Spleen (tissue), 11 donors: ENCODE results near the gene MED12L. TPM values are rescaled to one million over a fixed set of nuclear protein-coding genes. Genes with fewer than 3 reads are reported as not detected.
A peak's percentile ranks its signal among the peaks of the same experiment; 100 is the strongest.

Experiments
- DNase-seq: peaks from one replicate; pipeline ENCODE4 v3.0.0-alpha.2; 2020
- H3K27ac ChIP-seq, 8 donors: fragments of 200-600 bp; sonication (generic) in 7 of 8; 1 replicate in 4 of 8; 2 replicates in 4 of 8; pipeline versions ENCODE4 v1.5.0 to v1.8.0; 2016 to 2021; ENCODE audit warnings: inconsistent platforms in 4 of 8, mild to moderate bottlenecking in 4 of 8, moderate library complexity in 1 of 8
- H3K27me3 ChIP-seq, 7 donors: fragments of 200-600 bp; sonication (generic) in 6 of 7; replicated peaks in 1 of 7; 1 replicate in 4 of 7; 2 replicates in 3 of 7; pipeline versions ENCODE4 v1.5.0 to v1.8.0; 2016 to 2021; ENCODE audit warnings: inconsistent platforms in 3 of 7, mild to moderate bottlenecking in 1 of 7
- H3K36me3 ChIP-seq, 6 donors: fragments of 200-600 bp; sonication (generic) in 5 of 6; 1 replicate in 4 of 6; 2 replicates in 2 of 6; pipeline versions ENCODE4 v1.5.0 to v1.8.0; 2016 to 2021; ENCODE audit warnings: inconsistent platforms in 2 of 6
- H3K4me1 ChIP-seq, 6 donors: fragments of 200-600 bp; sonication (generic) in 5 of 6; 1 replicate in 3 of 6; 2 replicates in 3 of 6; pipeline versions ENCODE4 v1.5.0 to v1.8.0; 2016 to 2021; ENCODE audit warnings: inconsistent platforms in 3 of 6
- H3K4me3 ChIP-seq, 8 donors: fragments of 200-600 bp; sonication (generic) in 7 of 8; 1 replicate in 4 of 8; 2 replicates in 4 of 8; pipeline versions ENCODE4 v1.5.0 to v1.8.0; 2016 to 2021; ENCODE audit warnings: inconsistent platforms in 4 of 8, mild to moderate bottlenecking in 4 of 8, moderate library complexity in 2 of 8
- H3K9me3 ChIP-seq, 8 donors: fragments of 200-600 bp; sonication (generic) in 7 of 8; 1 replicate in 4 of 8; 2 replicates in 4 of 8; pipeline versions ENCODE4 v1.5.0 to v1.8.0; 2016 to 2021; ENCODE audit warnings: inconsistent platforms in 4 of 8
- POLR2A ChIP-seq, 3 donors: fragments of 450-650 bp; IDR thresholded peaks; one replicate each; pipeline ENCODE4 v1.5.1; 2017; ENCODE audit warnings: antibody characterized with exemption in 3 of 3, mild to moderate bottlenecking in 1 of 3
- POLR2AphosphoS5 ChIP-seq, 3 donors: sonication (generic); formaldehyde crosslinking; IDR thresholded peaks; one replicate each; pipeline ENCODE4 v1.5.1; 2017; ENCODE audit warnings: antibody characterized with exemption in 3 of 3
- WGBS, 5 donors: extraction: QIAGEN DNeasy Blood & Tissue Kit in 3 of 5; methylation state at CpG; one replicate each; pipeline versions ENCODE4 v1.1.5 to v1.1.7; 2013 to 2018; 5-methylcytosine and 5-hydroxymethylcytosine counted together
- intact Hi-C: fragments of 100-400 bp; cut with DNase I; formaldehyde crosslinking; loops from one replicate; pipeline ENCODE4 v1.15.0; 2023; ENCODE audit warnings: low total_unique reads
- polyA plus RNA-seq, 3 donors: library from polyadenylated mRNA; stranded (reverse); fragments of 200-250 nt; gene quantifications; one replicate each; pipeline ENCODE4 v1.2.1, GENCODE V29; 2013
- total RNA-seq, 7 donors: library from RNA; depleted of rRNA in 3 of 7; stranded (reverse); fragments of >200 nt in 3 of 7; fragmentation: NEBNext Ultra II Directional in 4 of 7; extraction: Animal tissue kit (Norgen Biotek cat#: 25700) in 4 of 7; gene quantifications; one replicate each; pipeline versions ENCODE4 v1.1.0 to v1.2.1, GENCODE V29; 2016 to 2021
- TF ChIP-seq, protein P1 (sequence below), 11 experiments: fragments of 200-600 bp in 7 of 11; fragments of 450-650 bp in 4 of 11; sonication (generic) in 4 of 11; IDR thresholded peaks in 8 of 11; conservative IDR thresholded peaks in 3 of 11; 1 replicate in 7 of 11; 2 replicates in 4 of 11; pipeline versions ENCODE4 v1.4.0 to v1.8.0; 2016 to 2021; ENCODE audit warnings: antibody characterized with exemption in 11 of 11, inconsistent platforms in 4 of 11, mild to moderate bottlenecking in 1 of 11
- donor health status: healthy with polysubstance abuse.
- donor health status: DM: no; HTN: no; CAD: no; lungs with moderate emphysema.
- donor health status: DM: no; HTN: no; CAD: no.
- donor health status: Bipolar disorder and iron deficiency.
- donor health status: healthy.
- donor health status: DM: no; HTN: no; CAD: no.
- donor health status: DM: yes; HTN: yes; CAD: no.

MED12L gene
- total and polyA plus RNA-seq, 10 donors, result 0.02 to 4.5 (median 1.5) TPM

GRCh38 chr3:151437906-151438305 is 352.4 kb downstream of the MED12L start:
- no peaks in the 10 kb centered on the region for H3K36me3 ChIP-seq
- WGBS, 5 donors, result 91 to 95% (median 92%) methylated on average over 6 of the region's 6 CpGs
- no peaks in the 10 kb centered on the region for H3K9me3 ChIP-seq
- no peak overlapping the region for H3K27ac ChIP-seq
- no peak for TF ChIP-seq POLR2AphosphoS5 (IDR thresholded peaks at IDR 0.05)
- H3K4me3 ChIP-seq, result no peak overlapping the region
- H3K4me1 ChIP-seq, result no peaks in the 10 kb centered on the region
- H3K27me3 ChIP-seq, result no peaks in the 10 kb centered on the region
- intact Hi-C loops, result no loop called here
- no peak for DNase-seq

GRCh38 chr3:151439652-151440125 is 354.2 kb downstream of the MED12L start:
- no peaks in the 10 kb centered on the region for H3K9me3 ChIP-seq
- H3K27me3 ChIP-seq, result no peaks in the 10 kb centered on the region
- H3K36me3 ChIP-seq, result no peaks in the 10 kb centered on the region
- DNase-seq, result no peak
- TF ChIP-seq POLR2A (IDR thresholded peaks at IDR 0.05), result no peak
- TF ChIP-seq, protein P1, sequence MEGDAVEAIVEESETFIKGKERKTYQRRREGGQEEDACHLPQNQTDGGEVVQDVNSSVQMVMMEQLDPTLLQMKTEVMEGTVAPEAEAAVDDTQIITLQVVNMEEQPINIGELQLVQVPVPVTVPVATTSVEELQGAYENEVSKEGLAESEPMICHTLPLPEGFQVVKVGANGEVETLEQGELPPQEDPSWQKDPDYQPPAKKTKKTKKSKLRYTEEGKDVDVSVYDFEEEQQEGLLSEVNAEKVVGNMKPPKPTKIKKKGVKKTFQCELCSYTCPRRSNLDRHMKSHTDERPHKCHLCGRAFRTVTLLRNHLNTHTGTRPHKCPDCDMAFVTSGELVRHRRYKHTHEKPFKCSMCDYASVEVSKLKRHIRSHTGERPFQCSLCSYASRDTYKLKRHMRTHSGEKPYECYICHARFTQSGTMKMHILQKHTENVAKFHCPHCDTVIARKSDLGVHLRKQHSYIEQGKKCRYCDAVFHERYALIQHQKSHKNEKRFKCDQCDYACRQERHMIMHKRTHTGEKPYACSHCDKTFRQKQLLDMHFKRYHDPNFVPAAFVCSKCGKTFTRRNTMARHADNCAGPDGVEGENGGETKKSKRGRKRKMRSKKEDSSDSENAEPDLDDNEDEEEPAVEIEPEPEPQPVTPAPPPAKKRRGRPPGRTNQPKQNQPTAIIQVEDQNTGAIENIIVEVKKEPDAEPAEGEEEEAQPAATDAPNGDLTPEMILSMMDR (IDR thresholded peaks at IDR 0.05 in 8 of 11, conservative IDR thresholded peaks at IDR 0.05 in 3 of 11), result peak; percentile 49 to 88 (median 80)
- H3K4me1 ChIP-seq, result no peaks in the 10 kb centered on the region
- H3K27ac ChIP-seq, result no peak overlapping the region
- H3K4me3 ChIP-seq, result no peak overlapping the region
- intact Hi-C loops, result loop anchor here (10.0 kb wide), 1 partner anchor 475 kb away; no protein-coding TSS in a partner anchor
- 31 to 48% (median 35%) methylated on average over 3 of the region's 3 CpGs for WGBS, 5 donors

DNA sequence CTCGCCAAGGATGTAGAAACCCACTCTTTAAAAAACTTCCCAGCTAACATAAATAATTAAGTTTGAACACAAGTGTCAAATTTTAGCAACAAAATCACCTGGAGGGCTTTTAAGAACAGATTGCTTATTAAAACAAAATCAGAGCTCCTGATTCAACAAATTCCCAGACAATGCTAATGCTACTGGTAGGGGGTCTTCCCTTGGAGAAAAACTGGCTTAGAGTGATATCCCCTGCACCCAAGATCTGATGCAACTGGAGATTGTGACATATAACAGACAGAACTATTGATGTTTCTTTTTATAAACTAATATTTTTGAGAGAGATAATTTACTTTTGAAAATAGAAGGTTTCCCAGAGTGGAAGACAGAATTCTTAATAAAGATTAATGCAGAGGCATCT is 355.5 kb downstream of the MED12L start:
- H3K27ac ChIP-seq, result no peak overlapping the region
- DNase-seq, result no peak
- H3K9me3 ChIP-seq, result no peaks in the 10 kb centered on the region
- H3K27me3 ChIP-seq, result no peaks in the 10 kb centered on the region
- H3K36me3 ChIP-seq, result no peaks in the 10 kb centered on the region
- H3K4me3 ChIP-seq, result no peak overlapping the region
- no peaks in the 10 kb centered on the region for H3K4me1 ChIP-seq
- intact Hi-C loops, result loop anchor here (10.0 kb wide), 1 partner anchor 474 kb away; no protein-coding TSS in a partner anchor
- TF ChIP-seq, protein P1 (IDR thresholded peaks at IDR 0.05 in 8 of 11, conservative IDR thresholded peaks at IDR 0.05 in 3 of 11), result no peak
- TF ChIP-seq POLR2AphosphoS5 (IDR thresholded peaks at IDR 0.05) (no peak), POLR2A (IDR thresholded peaks at IDR 0.05) (no peak)
- 86 to 93% (median 88%) methylated on average over 1 of the region's 1 CpG for WGBS, 5 donors

DNA sequence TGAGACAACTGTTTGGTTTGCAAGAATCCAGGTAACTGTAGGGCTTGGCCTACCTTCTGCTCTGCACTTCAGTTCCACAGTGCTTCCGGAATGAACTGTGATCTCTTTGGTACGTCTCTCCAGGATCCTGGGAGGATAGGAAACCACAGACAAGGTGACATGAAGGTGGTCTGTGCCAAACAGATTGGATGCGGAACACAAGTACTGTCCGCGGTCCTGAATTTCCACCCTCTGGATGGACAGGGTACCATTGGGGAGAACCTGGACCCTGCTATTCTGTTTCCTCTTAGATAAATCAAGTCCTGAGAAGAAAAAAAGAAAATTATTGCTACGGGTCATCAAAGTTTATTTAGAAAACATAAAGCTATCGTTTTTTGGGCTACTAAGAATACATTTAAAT is 358.1 kb downstream of the MED12L start:
- no peaks in the 10 kb centered on the region for H3K9me3 ChIP-seq
- TF ChIP-seq POLR2A (IDR thresholded peaks at IDR 0.05) (no peak), POLR2AphosphoS5 (IDR thresholded peaks at IDR 0.05) (no peak)
- TF ChIP-seq, protein P1 (IDR thresholded peaks at IDR 0.05 in 8 of 11, conservative IDR thresholded peaks at IDR 0.05 in 3 of 11), result no peak
- intact Hi-C loops, result loop anchor here (10.0 kb wide), 1 partner anchor 471 kb away; no protein-coding TSS in a partner anchor
- DNase-seq, result no peak
- H3K27me3 ChIP-seq, result no peaks in the 10 kb centered on the region
- H3K4me1 ChIP-seq, result no peaks in the 10 kb centered on the region
- no peaks in the 10 kb centered on the region for H3K36me3 ChIP-seq
- no peak overlapping the region for H3K27ac ChIP-seq
- 81 to 90% (median 85%) methylated on average over 7 of the region's 7 CpGs for WGBS, 5 donors
- no peak overlapping the region for H3K4me3 ChIP-seq
